NCI-H345 treated with DMSO at 0.1 percent for 48 hours (cell line): ENCODE results near the gene BCCIP.

Experiments
- DNase-seq: peaks from one replicate; lab custom pipeline; 2025; ENCODE audit not compliant: unreplicated experiment; lab: John Stamatoyannopoulos, UW

BCCIP gene

GRCh38 chr10:125822878-125823662 lies at the start of gene BCCIP, which contains the start of gene UROS:
BCCIP (plus strand) TSS chr10:125823546; CDS start chr10:125823558, 12 bp downstream.
UROS (minus strand) TSS chr10:125823258; CDS start chr10:125816499, 6,759 bp downstream.
- DNase-seq, result peak; percentile 73

DNA sequence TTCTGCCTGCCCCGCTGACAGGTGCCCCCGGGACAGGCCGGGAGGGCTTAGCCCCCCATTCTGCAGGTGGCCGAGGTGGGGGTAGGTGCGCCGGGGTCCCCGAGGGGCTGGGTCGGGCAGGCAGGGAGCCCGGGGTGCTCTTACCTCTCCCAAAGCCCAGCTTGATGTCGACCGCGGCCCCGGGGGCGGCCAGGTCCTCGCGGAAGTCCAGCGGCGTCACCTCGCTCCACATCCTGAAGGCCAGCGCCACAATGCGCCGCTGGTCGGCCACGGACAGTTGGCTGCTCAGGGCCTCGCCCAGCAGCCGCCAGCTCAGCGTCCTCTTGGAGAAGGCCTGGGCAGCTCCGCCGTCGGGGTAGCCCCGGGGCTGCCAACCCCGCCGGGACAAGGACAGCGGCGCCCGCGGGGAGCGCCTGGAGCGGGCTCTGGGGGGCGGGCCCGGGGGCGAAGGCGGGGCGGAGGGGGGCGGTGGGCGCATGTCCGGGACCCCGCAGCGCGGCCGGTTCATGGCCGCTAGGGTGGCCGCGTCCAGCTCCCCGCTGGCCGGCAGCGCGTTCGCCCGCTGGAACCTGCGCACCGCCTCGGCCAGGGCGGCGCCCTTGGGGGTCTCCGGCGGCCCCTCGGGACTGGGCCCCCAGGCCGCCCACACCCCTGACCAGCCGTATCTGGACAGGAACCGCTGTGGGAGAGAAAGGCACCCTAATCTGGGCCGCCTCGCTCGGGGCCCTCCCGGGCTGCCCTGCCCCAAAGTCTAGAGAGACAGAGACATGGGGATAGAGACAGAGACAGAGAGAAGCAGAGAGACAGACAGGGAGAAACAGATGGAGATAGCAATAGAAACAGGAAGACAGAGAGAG lies 49.4 kb upstream of the BCCIP start:
- no peak for DNase-seq

DNA sequence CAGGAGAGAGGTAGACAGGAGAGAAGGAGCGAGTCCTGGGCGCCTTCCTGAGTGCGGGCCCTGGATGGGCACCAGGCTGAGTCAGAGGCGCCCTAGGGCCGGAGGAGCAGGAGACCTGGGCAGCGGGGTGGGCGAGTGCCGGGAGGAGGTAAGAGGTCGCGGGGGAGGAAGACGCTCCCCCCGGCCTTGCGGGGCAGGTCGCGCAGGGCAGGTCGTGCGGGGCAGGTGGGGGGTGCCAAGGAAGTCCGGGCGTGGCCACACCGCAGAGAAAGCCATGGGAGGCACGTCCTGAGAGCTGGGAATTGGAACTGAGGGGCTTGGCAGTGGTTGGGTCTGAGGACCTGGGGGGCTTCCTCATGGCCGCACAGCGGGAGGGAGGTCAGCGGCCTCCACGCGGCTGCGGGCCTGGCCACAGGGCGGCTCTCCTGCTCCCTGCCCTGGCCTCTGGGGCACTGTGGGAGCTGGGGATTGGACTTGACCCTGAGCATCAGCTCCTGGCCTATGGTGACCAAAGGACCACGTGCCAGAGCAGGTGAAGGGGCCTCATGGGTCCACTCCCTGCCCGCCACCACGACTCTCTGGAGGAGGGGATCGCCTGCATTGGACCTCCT lies 48.7 kb upstream of the BCCIP start:
- DNase-seq, result no peak

DNA sequence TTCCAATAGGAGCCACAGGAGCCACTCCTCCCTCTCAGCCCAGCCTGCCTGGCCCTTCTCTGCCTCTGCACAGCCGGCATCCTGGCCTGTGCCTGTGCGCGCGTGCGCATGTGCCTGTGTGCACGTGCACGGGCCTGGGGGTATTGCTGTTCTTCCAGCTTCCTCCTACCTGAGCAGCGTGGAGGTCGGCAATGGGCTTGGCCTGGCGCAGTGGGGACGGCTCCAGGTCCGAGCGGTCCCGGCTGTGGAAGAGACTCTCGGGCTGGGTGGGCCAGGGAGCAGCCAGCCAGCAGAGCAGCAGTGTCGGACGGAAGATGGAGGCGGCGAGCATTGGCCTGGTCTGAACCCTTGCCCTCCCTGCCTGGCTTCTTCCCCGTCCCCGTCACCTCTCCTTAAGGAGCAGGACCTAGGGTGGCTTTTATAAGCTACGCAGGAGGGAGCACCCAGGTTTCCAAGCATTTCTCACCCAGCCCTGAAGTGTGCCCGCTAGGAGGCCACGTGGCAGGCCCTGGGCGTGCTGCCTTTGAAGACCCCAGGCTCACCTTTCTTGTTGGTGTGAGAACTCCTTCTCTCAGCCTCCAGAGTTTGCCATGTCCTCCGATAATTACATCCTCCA lies 47.7 kb upstream of the BCCIP start, which contains the start of gene MMP21:
Gene MMP21, minus strand, starts transcription at position 331 of the 616 bp plus-strand sequence. Its CDS starts 0 bp downstream, at position 331.
- DNase-seq, result no peak

- no peak for DNase-seq
Measured at GRCh38 chr10:125777806-125778205, 45.5 kb upstream of the BCCIP start.

DNA sequence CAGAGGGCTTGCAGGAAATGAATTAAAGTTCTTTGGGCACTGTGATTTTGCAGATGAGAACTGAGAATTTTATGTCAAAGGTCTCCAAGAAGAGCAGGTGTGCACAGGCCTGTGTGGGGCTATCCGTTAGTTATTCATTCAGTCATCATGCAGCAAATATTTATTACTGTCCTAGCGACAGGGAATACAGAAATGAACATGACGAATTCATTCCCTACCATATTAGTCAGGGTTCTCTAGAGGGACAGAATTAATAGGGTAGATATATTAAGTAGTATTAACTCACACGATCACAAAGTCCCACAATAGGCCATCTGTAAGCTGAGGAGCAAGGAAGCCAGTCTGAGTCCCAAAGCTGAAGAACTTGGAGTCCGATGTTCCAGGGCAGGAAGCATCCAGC lies 44.8 kb upstream of the BCCIP start:
- no peak for DNase-seq

DNA sequence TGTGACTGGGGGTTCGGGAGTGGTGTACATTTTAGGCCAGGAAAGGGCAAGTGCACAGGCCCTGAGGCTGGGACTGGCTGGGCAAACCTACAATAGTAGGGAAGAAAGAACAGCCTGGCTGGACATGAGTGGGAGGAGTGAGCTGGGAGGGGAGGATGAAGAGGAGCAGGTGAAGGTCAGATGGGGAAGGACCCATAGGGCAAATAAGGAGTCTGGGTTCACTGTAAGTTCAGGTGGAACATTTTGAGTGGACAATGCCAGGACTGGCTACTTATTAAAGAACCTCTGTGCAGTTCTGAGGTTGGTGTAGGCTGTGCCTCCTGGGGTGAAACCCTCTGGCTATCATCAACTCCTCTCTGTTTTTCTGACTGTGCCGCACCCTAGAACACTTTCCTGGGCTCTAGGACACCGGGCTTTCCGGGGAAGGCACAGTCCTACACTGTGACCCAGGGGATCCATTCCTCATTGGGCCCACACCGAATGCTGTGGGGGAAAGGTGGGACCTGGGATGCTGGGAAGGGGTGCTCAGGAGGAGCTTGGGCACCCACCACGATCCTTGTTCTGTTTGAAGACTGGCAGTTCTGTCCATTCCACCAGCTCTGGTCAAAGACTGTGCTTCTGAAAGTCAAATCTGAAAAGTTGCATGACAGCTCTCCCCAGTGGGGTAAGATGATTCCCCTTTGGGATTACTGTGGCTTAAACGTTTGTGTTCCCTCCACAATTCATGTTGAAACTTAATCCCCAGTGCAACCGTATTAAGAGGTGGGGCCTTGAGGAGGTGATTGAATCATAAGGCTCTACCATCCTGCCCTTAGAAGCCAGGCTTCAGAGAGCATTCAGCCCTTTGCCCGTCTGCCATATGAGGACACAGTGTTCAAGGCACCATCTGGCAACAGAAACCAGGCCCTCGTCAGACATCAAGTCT lies 43.7 kb upstream of the BCCIP start:
- DNase-seq, result no peak

DNA sequence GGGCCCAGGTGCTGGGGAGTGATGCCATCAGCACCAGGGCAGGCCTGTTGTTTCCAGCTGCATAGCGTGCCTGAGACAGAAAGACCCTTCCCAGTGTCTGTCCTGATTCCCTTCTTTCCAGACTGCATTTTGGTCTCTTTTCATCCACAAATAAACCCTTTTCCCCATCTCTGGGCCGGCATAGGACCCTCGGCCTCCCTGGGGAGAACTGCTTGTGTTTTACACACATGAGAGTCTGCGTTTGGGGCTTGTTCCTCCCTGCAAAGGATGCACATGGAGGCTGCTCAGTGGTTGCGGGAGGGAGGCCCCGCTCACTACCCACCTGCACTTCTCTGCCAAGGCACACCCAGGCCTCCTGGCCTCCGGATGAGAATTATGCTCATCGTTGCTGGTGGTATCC lies 42.0 kb upstream of the BCCIP start:
- DNase-seq, result no peak

- DNase-seq, result no peak
Measured at GRCh38 chr10:125782054-125782453, 41.3 kb upstream of the BCCIP start.

DNA sequence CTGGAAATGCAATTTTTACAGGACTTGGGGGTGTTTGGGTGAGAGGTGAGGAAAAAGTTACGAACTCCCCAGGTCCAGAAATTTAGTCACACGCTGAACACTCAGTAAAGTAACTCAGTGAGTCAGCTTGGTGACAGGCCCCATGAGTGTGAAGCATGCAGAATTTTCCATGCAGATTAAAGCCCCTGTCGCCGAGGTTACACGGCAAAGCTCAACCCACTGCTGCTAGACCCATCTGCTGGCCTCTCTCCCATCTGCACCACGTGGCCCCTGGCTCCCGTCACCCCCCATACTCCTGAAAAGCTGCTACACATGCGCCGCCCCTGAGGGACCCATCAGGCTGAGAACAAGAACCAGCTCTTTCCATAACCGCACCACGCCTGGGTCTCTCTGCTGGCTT lies 40.7 kb upstream of the BCCIP start:
- no peak for DNase-seq

DNA sequence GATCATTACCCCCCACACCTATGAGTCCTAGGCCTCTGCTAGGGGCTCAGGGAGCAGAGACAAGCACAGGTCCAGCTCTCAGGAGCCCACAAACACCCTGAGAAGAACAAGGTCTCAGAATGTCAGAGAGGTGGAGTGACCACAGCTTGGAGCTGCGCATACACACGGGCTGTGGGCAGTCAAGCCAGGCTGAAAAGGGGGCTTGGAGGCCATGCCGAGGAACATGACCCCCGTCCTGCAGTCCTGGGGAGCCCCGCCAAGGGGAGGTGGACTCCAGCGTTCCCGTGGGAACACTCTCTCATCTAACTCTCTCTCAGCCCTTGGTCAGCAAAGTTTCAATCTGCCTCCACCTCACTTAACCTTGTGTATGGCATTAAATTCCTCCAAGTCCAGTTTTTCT lies 39.9 kb upstream of the BCCIP start:
- DNase-seq, result no peak

DNA sequence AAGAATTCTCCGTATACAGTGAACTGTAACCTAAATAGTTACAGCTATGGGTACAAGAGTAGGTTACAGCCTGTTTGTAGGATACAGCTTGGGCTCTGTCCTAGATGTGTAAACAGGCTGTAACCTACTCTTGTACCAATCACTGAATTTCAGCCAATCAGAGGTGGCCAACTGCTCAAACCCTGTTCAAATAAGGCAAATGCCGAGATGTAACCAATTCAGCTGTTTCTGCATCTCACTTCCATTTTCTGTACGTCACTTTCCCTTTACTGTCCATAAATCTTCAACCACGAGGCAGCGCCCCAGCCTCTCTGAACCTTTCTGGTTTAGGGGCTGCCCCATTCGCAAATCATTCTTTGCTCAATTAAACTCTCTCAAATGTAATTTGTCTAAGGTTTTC lies 39.4 kb upstream of the BCCIP start:
- DNase-seq, result no peak

DNA sequence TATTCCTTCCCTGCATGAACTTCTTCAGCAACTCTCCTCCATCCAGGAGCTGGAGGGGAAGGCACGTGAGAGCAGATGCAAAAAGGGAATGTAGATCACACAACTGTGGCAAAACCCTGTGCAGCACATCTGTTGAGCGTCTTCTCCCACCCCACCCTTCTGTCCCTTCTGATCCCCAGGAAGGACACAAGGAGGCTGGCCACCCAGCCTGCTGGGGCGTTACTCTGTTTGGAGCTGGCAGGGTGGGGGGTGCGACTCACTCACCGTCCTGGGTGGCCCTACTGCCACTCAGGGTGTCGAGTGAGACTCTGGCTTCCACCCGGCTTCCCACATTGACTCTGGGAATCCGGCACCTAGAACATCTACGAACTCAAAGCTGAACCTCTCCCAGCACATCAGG lies 37.6 kb upstream of the BCCIP start:
- no peak for DNase-seq

DNA sequence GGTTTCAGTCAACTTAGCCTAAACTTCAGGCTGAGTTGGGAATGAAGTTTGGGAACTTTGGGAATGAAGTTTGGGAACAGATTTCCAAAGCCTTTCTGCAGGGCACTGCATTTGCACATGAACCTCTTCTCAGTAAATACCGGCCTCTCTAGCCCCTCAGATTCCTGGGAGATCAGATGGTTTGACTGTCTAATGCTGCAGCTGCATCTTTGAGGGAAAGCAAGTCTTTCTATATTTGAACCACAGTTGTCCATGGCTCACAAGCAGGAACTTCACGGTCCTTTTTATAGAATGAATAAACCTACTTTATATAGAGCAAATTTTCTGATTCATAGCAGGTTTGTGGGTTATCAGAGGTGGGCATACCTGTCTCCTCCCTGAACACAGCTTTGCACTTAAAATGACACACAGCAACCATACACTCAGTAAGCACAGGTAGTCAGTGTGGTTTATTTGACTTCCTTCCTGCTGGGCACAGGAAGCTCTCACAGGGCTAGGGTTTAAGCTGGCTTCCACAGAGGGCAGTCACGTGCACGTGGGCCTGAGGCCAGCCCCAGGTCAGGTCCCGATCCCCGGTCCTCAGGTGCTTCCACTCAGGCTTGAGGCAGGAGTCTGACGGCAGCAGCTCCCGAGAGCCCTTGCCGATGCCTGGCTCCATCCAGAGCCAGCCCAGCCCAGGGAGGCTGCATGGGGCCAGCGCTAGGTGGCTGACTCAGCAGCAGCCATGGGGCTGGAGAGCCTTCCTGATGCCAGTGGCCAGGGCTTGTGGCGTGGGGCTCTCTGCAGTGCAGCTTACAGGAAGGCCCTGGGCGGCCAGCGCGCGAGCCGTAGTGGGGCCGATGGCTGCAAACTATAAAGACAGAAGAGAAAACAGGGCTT lies 35.0 kb upstream of the BCCIP start:
- no peak for DNase-seq

GRCh38 chr10:125792342-125793300 lies 30.7 kb upstream of the BCCIP start:
- no peak for DNase-seq

DNA sequence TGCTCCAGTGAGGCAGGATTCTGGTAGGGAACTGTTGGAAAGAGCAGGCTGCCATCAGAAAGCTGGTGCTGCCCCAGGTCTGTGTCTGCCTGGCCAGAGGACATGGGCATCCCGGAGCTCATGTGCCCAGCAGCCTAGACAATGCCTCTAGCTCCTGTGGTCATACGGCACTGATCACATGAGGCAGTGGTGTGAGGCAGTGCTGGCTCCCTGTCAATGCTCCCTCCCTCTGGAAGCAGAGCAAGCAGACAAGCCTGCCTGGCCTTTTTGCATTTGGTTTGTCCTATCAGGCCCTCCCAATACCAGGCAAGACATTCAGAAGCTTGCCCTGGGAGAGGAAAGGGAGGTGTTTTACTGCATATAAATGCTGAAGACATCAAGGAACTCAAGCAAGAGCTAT lies 28.2 kb upstream of the BCCIP start:
- no peak for DNase-seq

- DNase-seq, result no peak
Measured at GRCh38 chr10:125795637-125796190, 27.6 kb upstream of the BCCIP start.

DNA sequence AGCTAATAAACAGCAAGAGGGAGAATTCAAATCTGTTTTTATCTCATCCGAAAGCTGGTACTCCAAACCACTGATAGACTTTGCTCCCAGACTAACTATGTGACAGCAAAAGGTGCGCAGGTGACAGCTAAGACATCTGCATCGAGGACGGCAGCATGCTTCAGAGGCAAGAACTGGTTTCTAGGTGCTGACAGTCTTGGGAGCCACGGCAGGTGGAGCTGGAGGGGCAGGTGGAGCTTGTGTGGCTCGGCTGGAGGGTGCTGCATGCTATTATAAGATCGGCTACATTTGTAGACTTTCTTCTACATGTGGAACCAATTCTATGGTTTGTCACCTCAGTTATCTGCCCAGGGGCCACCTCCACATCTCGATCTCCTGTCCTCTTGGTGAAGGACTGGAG lies 25.9 kb upstream of the BCCIP start:
- no peak for DNase-seq
